Measurements from ENCODE around the gene SLC13A1. TPM values are rescaled to one million over a fixed set of nuclear protein-coding genes. Genes with fewer than 3 reads are reported as not detected.

The SLC13A1 gene
- total RNA-seq, 1 donor from 2014 or later = not detected

GRCh38 chr7:123075838-123076467, 123.8 kb downstream of the SLC13A1 start:
- H3K36me3 ChIP-seq = no peaks in the 10 kb centered on the region
- H2AFZ ChIP-seq (replicated peaks) = peak overlapping the region; percentile 68
- no peaks in the 10 kb centered on the region for H3F3A ChIP-seq (ENCODE audit: low read depth)
- no peak overlapping the region for H3K27ac Mint-ChIP-seq
- no peak overlapping the region for H3K9ac ChIP-seq
- H3K4me1 Mint-ChIP-seq = no peaks in the 10 kb centered on the region
- H3K27me3 ChIP-seq = no peaks in the 10 kb centered on the region
- H3K4me2 ChIP-seq = no peak overlapping the region
- no peak for TF ChIP-seq EZH2phosphoT487 (IDR thresholded peaks at IDR 0.05)
- TF ChIP-seq, protein P1, sequence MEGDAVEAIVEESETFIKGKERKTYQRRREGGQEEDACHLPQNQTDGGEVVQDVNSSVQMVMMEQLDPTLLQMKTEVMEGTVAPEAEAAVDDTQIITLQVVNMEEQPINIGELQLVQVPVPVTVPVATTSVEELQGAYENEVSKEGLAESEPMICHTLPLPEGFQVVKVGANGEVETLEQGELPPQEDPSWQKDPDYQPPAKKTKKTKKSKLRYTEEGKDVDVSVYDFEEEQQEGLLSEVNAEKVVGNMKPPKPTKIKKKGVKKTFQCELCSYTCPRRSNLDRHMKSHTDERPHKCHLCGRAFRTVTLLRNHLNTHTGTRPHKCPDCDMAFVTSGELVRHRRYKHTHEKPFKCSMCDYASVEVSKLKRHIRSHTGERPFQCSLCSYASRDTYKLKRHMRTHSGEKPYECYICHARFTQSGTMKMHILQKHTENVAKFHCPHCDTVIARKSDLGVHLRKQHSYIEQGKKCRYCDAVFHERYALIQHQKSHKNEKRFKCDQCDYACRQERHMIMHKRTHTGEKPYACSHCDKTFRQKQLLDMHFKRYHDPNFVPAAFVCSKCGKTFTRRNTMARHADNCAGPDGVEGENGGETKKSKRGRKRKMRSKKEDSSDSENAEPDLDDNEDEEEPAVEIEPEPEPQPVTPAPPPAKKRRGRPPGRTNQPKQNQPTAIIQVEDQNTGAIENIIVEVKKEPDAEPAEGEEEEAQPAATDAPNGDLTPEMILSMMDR (IDR thresholded peaks at IDR 0.05) = no peak
- no peak for TF ChIP-seq EZH2 (IDR thresholded peaks at IDR 0.05)
- H3K9me3 ChIP-seq (ENCODE audit: low read depth) = no peaks in the 10 kb centered on the region
- H3K4me1 ChIP-seq = peaks cover 7% of the 10 kb centered on the region
- no peaks in the 10 kb centered on the region for H3K36me3 Mint-ChIP-seq
- peaks cover 5% of the 10 kb centered on the region for H3K9me3 Mint-ChIP-seq
- no peaks in the 10 kb centered on the region for H4K20me1 ChIP-seq (ENCODE audit: low read depth)
- no peaks in the 10 kb centered on the region for H3K79me2 ChIP-seq (ENCODE audit: low read depth)
- no peak overlapping the region for H3K27ac ChIP-seq
- no peak overlapping the region for H3K4me3 Mint-ChIP-seq
- H3K27me3 Mint-ChIP-seq (ENCODE audit: insufficient read depth, low read depth) = no peaks in the 10 kb centered on the region
- no peak for DNase-seq (ENCODE audit: low spot score)
- H3K4me3 ChIP-seq = no peak overlapping the region

GRCh38 chr7:123070702-123071286, 129.0 kb downstream of the SLC13A1 start:
- Histone ChIP-seq H4K20me1 (ENCODE audit: low read depth) (no peaks in the 10 kb centered on the region), H3K9me3 (ENCODE audit: low read depth) (no peaks in the 10 kb centered on the region), H3F3A (ENCODE audit: low read depth) (no peaks in the 10 kb centered on the region), H3K4me2 (no peak overlapping the region), H3K4me1 (peaks cover 1% of the 10 kb centered on the region), H3K27me3 (no peaks in the 10 kb centered on the region), H3K4me3 (no peak overlapping the region), H2AFZ (replicated peaks) (peak overlapping the region; percentile 38), H3K9ac (no peak overlapping the region), H3K79me2 (ENCODE audit: low read depth) (no peaks in the 10 kb centered on the region), H3K27ac (no peak overlapping the region), H3K36me3 (no peaks in the 10 kb centered on the region)
- H3K36me3 Mint-ChIP-seq = no peaks in the 10 kb centered on the region
- peaks cover 4% of the 10 kb centered on the region for H3K27me3 Mint-ChIP-seq (ENCODE audit: insufficient read depth, low read depth)
- H3K4me1 Mint-ChIP-seq = no peaks in the 10 kb centered on the region
- peak; percentile 38 for DNase-seq (ENCODE audit: low spot score)
- H3K27ac Mint-ChIP-seq = no peak overlapping the region
- no peak overlapping the region for H3K4me3 Mint-ChIP-seq
- TF ChIP-seq EZH2 (IDR thresholded peaks at IDR 0.05) = no peak
- TF ChIP-seq, protein P1 (IDR thresholded peaks at IDR 0.05) = peak; percentile 62
- TF ChIP-seq EZH2phosphoT487 (IDR thresholded peaks at IDR 0.05) = no peak
- peaks cover 3% of the 10 kb centered on the region for H3K9me3 Mint-ChIP-seq

- Histone ChIP-seq H3K4me2 (no peak overlapping the region), H3K36me3 (no peaks in the 10 kb centered on the region), H3K4me1 (no peaks in the 10 kb centered on the region), H4K20me1 (ENCODE audit: low read depth) (no peaks in the 10 kb centered on the region), H3K4me3 (no peak overlapping the region), H3K9me3 (ENCODE audit: low read depth) (no peaks in the 10 kb centered on the region), H3K9ac (no peak overlapping the region), H3K79me2 (ENCODE audit: low read depth) (no peaks in the 10 kb centered on the region), H3K27me3 (no peaks in the 10 kb centered on the region), H3F3A (ENCODE audit: low read depth) (no peaks in the 10 kb centered on the region), H3K27ac (no peak overlapping the region), H2AFZ (replicated peaks) (no peak overlapping the region)
- peaks cover 4% of the 10 kb centered on the region for H3K27me3 Mint-ChIP-seq (ENCODE audit: insufficient read depth, low read depth)
- no peak for DNase-seq (ENCODE audit: low spot score)
- no peaks in the 10 kb centered on the region for H3K4me1 Mint-ChIP-seq
- TF ChIP-seq EZH2 (IDR thresholded peaks at IDR 0.05) (no peak), EZH2phosphoT487 (IDR thresholded peaks at IDR 0.05) (no peak)
- TF ChIP-seq, protein P1 (IDR thresholded peaks at IDR 0.05) = no peak
- no peak overlapping the region for H3K4me3 Mint-ChIP-seq
- no peak overlapping the region for H3K27ac Mint-ChIP-seq
- H3K9me3 Mint-ChIP-seq = peaks cover 3% of the 10 kb centered on the region
- H3K36me3 Mint-ChIP-seq = no peaks in the 10 kb centered on the region
These were observed 132.0 kb downstream of the SLC13A1 start for GRCh38 chr7:123067814-123068213.

Other genes with a start within 250 kb of the SLC13A1 start
- not detected in 2 replicates for gene TAS2R16, start 204.3 kb downstream of the SLC13A1 start, total RNA-seq (ENCODE audit: low replicate concordance)

All from neural progenitor cell (in vitro differentiated cells).